HG02588 (cell line): ENCODE measurements around the gene FAM234B.
A peak's percentile ranks its signal among the peaks of the same experiment; 100 is the strongest.

Experiments used
- ATAC-seq: cut with Tn5 transposase; IDR thresholded peaks from one replicate; pipeline ENCODE4 v1.9.1; 2021; ENCODE audit warnings: mild to moderate bottlenecking, moderate library complexity; ENCODE audit not compliant: unreplicated experiment

FAM234B gene

GRCh38 chr12:13044002-13044905 is at the start of gene FAM234B:
FAM234B (plus strand) TSS chr12:13044381; CDS start chr12:13044404, 23 bp downstream.
- peak; percentile 90 for ATAC-seq

DNA sequence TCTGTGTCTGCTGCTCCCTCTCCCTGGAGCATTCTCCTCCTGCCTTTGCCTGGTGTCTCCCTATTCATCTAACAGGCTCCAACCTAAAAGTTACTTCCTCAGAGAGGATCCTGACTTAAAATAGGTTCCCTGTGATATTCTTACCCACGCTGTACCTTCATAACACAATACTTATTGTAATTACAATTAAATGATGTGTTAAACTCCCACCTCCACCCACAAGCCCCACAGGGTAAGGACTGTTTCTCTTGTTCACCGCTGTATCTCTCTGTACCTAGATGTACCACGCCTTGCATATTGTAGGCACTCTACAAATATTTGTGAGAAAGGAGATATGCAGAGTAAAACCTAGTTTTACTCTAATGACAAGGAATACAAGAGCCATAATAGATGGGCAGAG is 49.1 kb upstream of the FAM234B start:
- ATAC-seq = no peak

GRCh38 chr12:12996209-12996608 is 48.0 kb upstream of the FAM234B start:
- no peak for ATAC-seq

GRCh38 chr12:12997156-12997555 is 47.0 kb upstream of the FAM234B start:
- ATAC-seq = no peak

GRCh38 chr12:12997734-12998133 is 46.4 kb upstream of the FAM234B start:
- ATAC-seq = no peak

DNA sequence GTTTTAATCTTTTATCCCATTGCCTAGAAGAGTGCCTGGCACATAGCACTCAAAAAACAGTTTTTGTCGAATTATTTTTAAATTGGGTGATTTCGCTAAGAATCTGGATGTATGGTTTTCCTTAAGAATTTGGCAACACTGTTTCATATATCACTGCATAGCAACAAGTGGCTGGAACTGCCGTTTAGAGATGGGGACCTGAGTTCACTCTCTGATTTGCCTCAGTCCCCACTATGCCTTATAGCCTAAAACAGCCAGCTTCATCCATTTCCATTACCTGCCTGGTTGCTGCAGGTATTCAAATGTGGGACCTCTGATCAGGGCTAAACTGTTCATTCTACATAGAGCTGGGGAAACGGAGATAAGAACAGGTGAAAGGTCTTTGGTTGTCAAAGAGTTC is 45.9 kb upstream of the FAM234B start:
- no peak for ATAC-seq

- ATAC-seq = no peak
Observed at GRCh38 chr12:12999271-12999958, 44.8 kb upstream of the FAM234B start.

- ATAC-seq = peak; percentile 78
Observed at GRCh38 chr12:12999959-13000615, 44.1 kb upstream of the FAM234B start, which contains the start of gene HEBP1. HEBP1 (minus strand) TSS chr12:13000265; CDS start chr12:13000114, 151 bp downstream.

GRCh38 chr12:13000616-13000924 is 43.6 kb upstream of the FAM234B start:
- no peak for ATAC-seq

GRCh38 chr12:13000925-13001774 is 43.0 kb upstream of the FAM234B start:
- ATAC-seq = no peak

DNA sequence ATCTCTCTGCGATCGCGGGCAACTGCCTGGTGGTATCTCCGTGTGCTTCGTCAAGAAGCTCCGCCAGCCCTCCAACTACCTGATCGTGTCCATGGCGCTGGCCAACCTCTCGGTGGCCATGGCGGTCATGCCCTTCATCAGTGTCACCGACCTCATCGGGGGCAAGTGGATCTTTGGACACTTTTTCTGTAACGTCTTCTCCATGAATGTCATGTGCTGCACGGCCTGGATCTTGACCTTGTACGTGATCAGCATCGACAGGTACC is 42.5 kb upstream of the FAM234B start:
- no peak for ATAC-seq

GRCh38 chr12:13002301-13003097 is 41.7 kb upstream of the FAM234B start:
- no peak for ATAC-seq

DNA sequence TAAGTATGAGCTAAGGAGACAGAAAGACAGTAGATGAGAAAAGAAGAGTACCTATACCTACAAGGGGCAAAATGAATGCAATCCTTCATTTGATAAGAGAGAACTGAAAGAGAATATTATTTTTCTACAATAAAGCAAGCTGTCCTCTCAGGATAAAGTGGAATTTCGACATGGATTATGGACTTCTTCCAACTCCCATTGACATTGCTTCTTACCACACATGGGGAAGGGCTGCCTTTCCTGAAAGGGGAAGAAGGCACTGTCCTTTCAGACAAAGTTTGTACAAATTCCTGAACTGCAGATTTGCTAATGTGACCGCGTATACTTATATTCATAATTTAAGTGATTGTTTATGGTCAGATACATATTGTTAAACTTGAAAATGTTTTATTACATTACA is 39.8 kb upstream of the FAM234B start:
- no peak for ATAC-seq

GRCh38 chr12:13004986-13005385 is 39.2 kb upstream of the FAM234B start:
- no peak for ATAC-seq

DNA sequence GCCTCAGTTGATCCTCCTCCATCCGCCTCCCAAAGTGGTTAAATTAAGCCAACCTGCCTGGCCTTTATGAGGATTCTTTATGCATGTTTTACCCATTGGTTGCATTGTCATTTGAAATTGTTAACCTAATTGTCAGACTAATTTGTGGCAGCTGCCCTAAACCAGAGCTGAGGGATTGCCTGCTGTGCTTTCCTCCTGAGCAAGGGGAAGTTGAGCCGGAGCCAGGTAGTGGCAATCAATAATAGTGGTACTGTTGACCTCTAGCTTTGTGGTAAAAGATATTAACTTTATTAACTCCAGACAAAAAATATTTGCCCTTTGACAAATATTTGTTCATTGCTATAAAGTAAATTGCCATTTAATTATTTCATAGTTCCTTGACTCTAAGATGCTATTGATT is 38.5 kb upstream of the FAM234B start:
- no peak for ATAC-seq

- ATAC-seq = no peak
Observed at GRCh38 chr12:13007496-13008233, 36.5 kb upstream of the FAM234B start.

- no peak for ATAC-seq
Observed at GRCh38 chr12:13008741-13009380, 35.3 kb upstream of the FAM234B start.

DNA sequence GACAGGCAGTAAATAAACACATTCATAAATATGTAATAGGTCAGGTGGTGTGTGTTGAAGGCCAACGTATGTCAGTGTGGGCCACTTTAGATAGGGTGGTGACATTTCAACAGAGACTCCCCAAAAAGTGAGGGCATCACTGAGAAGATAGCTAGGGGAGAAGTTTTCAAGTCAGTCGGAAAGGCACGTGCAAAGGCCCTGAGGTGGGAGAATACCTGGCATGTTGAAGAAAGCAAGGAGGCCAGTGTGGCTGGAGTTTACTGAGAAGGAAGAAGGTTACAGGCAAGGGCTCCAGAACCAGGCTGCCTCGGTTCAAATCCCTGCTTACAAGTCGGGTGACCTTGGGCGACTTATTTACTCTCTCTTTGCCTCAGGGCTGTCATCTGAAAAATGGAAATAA is 33.1 kb upstream of the FAM234B start:
- ATAC-seq = no peak

- no peak for ATAC-seq
Observed at GRCh38 chr12:13022851-13023271, 21.3 kb upstream of the FAM234B start.
